Upper lobe of left lung (tissue), 6 donors: ENCODE results near the gene GRK5. TPM values are rescaled to one million over a fixed set of nuclear protein-coding genes. Genes with fewer than 3 reads are reported as not detected.
"Not testable (repeated sequence)": the region's sequence is repeated elsewhere in the genome, so short reads cannot be mapped to it uniquely, and the experiment has no call there.

Experiments used
- ATAC-seq, 2 donors: fragments of 200-7000 bp; cut with Tn5 transposase; one replicate each; pipeline ENCODE4 v1.9.1; 2022; ENCODE audit warnings: mild to moderate bottlenecking in 2 of 2, moderate library complexity in 2 of 2; ENCODE audit not compliant: low FRiP score in 2 of 2
- DNase-seq, 2 donors: peaks; one replicate each; pipeline ENCODE4 v3.0.0-alpha.2; 2019 to 2020
- H3K27ac ChIP-seq, 4 donors: fragments of 200-600 bp; sonication (generic); one replicate each; pipeline ENCODE4 v1.5.1; 2016 to 2019
- H3K27me3 ChIP-seq, 4 donors: fragments of 200-600 bp; sonication (generic); one replicate each; pipeline ENCODE4 v1.5.1; 2017 to 2019
- H3K36me3 ChIP-seq, 4 donors: fragments of 200-600 bp; sonication (generic); one replicate each; pipeline ENCODE4 v1.5.1; 2016 to 2019
- H3K4me1 ChIP-seq, 4 donors: fragments of 200-600 bp; sonication (generic); one replicate each; pipeline ENCODE4 v1.5.1; 2018 to 2019
- H3K4me3 ChIP-seq, 4 donors: fragments of 200-600 bp; sonication (generic); one replicate each; pipeline ENCODE4 v1.5.1; 2017 to 2019; ENCODE audit warnings: mild to moderate bottlenecking in 2 of 4, moderate library complexity in 1 of 4
- H3K9me3 ChIP-seq, 4 donors: fragments of 200-600 bp; sonication (generic); one replicate each; pipeline ENCODE4 v1.5.1; 2018 to 2019
- EP300 ChIP-seq, 4 donors: sonication (generic); formaldehyde crosslinking; IDR thresholded peaks; one replicate each; pipeline ENCODE4 v1.5.1; 2017; ENCODE audit warnings: antibody characterized with exemption in 4 of 4, control low read depth in 2 of 4
- POLR2A ChIP-seq, 4 donors: fragments of 450-650 bp; IDR thresholded peaks; one replicate each; pipeline ENCODE4 v1.5.1; 2016 to 2017; ENCODE audit warnings: antibody characterized with exemption in 4 of 4, mild to moderate bottlenecking in 2 of 4
- POLR2AphosphoS5 ChIP-seq, 2 donors: sonication (generic); formaldehyde crosslinking; IDR thresholded peaks; one replicate each; pipeline ENCODE4 v1.5.1; 2017; ENCODE audit warnings: antibody characterized with exemption in 2 of 2
- WGBS, 2 donors: methylation state at CpG; one replicate each; pipeline ENCODE4 v1.1.5; 2017 to 2018; 5-methylcytosine and 5-hydroxymethylcytosine counted together
- total RNA-seq, 6 donors: library from RNA; depleted of rRNA in 4 of 6; stranded (reverse); fragments of >200 nt in 4 of 6; gene quantifications; one replicate each; pipeline versions ENCODE4 v1.1.0 to v1.2.1, GENCODE V29; 2016 to 2021
- TF ChIP-seq, protein P1 (sequence below), 6 experiments: fragments of 450-650 bp in 4 of 6; fragments of 200-600 bp in 2 of 6; sonication (generic) in 2 of 6; IDR thresholded peaks; one replicate each; pipeline ENCODE4 v1.5.1; 2016 to 2019; ENCODE audit warnings: antibody characterized with exemption in 6 of 6
- donor health status: DM: no; HTN: no; CAD: no; lungs with moderate emphysema.
- donor health status: DM: no; HTN: yes; CAD: no; lungs with severe emphysema.

GRK5 gene
- total RNA-seq, 6 donors from 2014 or later: 38.6 to 80.9 (median 61.1) TPM

DNA sequence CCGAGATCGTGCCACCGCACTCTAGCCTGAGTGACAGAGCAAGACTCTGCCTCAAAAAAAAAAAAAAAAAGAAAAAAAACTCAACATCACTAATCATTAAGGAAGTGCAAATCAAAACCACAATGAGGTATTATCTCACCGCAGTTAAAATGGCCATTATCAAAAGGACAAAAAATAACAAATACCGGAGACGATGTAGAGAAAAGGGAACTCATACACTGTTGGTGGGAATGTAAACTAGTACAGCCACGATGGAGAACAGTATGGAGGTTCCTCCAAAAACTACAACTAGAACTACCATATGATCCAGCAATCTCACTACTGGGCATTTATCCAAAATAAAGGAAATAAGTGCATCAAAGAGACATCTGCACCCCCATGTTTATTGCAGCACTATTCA lies 24.3 kb downstream of the GRK5 start:
- TF ChIP-seq EP300 (IDR thresholded peaks at IDR 0.05) (no peak), POLR2AphosphoS5 (IDR thresholded peaks at IDR 0.05) (no peak), POLR2A (IDR thresholded peaks at IDR 0.05) (no peak)
- TF ChIP-seq, protein P1, sequence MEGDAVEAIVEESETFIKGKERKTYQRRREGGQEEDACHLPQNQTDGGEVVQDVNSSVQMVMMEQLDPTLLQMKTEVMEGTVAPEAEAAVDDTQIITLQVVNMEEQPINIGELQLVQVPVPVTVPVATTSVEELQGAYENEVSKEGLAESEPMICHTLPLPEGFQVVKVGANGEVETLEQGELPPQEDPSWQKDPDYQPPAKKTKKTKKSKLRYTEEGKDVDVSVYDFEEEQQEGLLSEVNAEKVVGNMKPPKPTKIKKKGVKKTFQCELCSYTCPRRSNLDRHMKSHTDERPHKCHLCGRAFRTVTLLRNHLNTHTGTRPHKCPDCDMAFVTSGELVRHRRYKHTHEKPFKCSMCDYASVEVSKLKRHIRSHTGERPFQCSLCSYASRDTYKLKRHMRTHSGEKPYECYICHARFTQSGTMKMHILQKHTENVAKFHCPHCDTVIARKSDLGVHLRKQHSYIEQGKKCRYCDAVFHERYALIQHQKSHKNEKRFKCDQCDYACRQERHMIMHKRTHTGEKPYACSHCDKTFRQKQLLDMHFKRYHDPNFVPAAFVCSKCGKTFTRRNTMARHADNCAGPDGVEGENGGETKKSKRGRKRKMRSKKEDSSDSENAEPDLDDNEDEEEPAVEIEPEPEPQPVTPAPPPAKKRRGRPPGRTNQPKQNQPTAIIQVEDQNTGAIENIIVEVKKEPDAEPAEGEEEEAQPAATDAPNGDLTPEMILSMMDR (IDR thresholded peaks at IDR 0.05): no peak
- Histone ChIP-seq H3K27ac (no peak overlapping the region), H3K9me3 (no peaks in the 10 kb centered on the region), H3K36me3 (no peaks in the 10 kb centered on the region), H3K4me3 (no peak overlapping the region), H3K4me1 (peaks cover 31 to 49% (median 42%) of the 10 kb centered on the region in 4 donors), H3K27me3 (no peaks in the 10 kb centered on the region)
- no peak for DNase-seq
- no peak for ATAC-seq
- WGBS, 2 donors: 51 to 73% methylated on average over 7 of the region's 7 CpGs

DNA sequence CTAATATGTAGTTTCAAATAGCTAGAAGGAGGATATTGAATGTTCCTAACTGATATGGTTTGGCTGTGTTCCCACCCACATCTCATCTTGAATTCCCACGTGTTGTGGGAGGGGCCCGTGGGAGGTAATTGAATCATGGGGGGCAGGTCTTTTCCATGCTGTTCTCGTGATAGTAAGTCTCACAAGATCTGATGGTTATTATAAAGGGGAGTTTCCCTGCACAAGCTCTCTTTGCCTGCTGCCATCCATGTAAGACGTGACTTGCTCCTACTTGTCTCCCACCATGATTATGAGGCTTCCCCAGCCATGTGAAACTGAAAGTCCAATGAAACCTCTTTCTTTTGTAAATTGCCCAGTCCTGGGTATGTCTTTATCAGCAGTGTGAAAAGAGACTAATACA lies 25.1 kb downstream of the GRK5 start:
- not testable (repeated sequence) for H3K36me3 ChIP-seq, H3K4me3 ChIP-seq, H3K9me3 ChIP-seq, ATAC-seq, H3K27me3 ChIP-seq, DNase-seq
- H3K4me1 ChIP-seq: peaks cover 39 to 54% (median 44%) of the 10 kb centered on the region in 4 donors
- WGBS, 2 donors: 74 to 75% methylated on average over 4 of the region's 4 CpGs
- H3K27ac ChIP-seq: peak overlapping the region in 2 of 4 donors; percentile 14 to 87

DNA sequence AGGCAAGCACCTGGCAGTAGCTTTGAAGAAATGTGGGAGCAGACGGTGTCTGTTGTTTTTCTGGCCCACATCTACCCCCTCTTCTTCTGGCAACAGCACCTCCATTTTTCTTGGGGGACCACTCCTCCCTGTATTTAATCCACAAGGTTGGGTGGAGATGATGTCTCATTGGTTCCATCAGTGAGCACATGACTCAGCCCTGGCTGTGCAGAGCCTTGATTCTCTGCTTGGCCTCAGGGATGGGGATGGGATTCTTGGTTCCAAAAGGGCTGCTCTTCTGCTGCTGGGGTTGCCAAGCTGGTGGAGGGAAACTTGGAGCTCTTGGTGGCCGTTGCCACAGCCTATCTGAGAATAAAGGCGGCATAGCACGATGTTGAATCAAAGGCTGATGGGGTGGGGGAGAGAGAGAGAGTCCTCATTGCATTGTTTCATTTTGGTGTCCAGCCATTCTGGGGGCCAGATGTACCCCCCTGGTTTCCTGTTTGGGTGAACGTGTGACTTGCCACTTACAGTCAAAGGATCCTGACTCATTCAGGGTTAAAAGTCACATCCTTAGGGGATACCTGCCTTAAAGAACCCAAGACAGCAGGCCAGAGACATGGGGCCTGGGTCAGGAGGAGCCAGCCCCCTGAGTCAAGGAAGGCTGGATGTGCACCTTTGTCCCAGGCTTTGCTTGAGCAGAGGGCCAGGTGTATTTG lies 25.9 kb downstream of the GRK5 start:
- WGBS, 2 donors: 63 to 73% methylated on average over 5 of the region's 5 CpGs
- Histone ChIP-seq H3K9me3 (no peaks in the 10 kb centered on the region), H3K4me1 (peaks cover 46 to 60% (median 49%) of the 10 kb centered on the region in 4 donors), H3K36me3 (no peaks in the 10 kb centered on the region), H3K27me3 (no peaks in the 10 kb centered on the region), H3K27ac (peak overlapping the region; percentile 14 to 87 (median 38)), H3K4me3 (no peak overlapping the region)
- DNase-seq (no peak), ATAC-seq (no peak)
- TF ChIP-seq EP300 (IDR thresholded peaks at IDR 0.05) (no peak), POLR2AphosphoS5 (IDR thresholded peaks at IDR 0.05) (no peak), POLR2A (IDR thresholded peaks at IDR 0.05) (no peak)
- TF ChIP-seq, protein P1 (IDR thresholded peaks at IDR 0.05): no peak

DNA sequence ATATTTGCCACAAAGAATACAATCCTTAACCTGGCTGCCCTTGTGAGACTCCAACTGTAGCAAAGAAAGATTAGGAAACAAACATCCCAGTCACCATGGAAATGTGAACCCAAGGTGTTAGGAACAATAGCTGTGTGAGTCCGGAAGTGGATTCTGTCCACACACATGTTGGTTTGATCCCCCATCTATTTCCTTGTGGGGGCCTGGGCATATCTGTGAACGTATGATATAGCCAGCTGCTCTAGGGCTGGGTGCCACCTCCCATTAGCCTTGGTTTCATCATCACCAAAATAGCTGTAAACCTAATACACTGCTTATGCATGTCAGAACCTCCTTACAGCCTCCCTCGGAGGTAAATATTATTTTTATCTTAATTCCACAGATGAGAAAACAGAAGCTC lies 26.4 kb downstream of the GRK5 start:
- 33 to 47% methylated on average over 3 of the region's 3 CpGs for WGBS, 2 donors
- Histone ChIP-seq H3K27ac (peak overlapping the region; percentile 14 to 87 (median 38)), H3K36me3 (no peaks in the 10 kb centered on the region), H3K9me3 (no peaks in the 10 kb centered on the region), H3K27me3 (no peaks in the 10 kb centered on the region), H3K4me3 (no peak overlapping the region), H3K4me1 (peaks cover 51 to 65% (median 55%) of the 10 kb centered on the region in 4 donors)
- TF ChIP-seq POLR2AphosphoS5 (IDR thresholded peaks at IDR 0.05) (no peak), EP300 (IDR thresholded peaks at IDR 0.05) (no peak), POLR2A (IDR thresholded peaks at IDR 0.05) (no peak)
- TF ChIP-seq, protein P1 (IDR thresholded peaks at IDR 0.05): no peak
- peak in 1 of 2 donors; percentile 33 for ATAC-seq
- DNase-seq: no peak

DNA sequence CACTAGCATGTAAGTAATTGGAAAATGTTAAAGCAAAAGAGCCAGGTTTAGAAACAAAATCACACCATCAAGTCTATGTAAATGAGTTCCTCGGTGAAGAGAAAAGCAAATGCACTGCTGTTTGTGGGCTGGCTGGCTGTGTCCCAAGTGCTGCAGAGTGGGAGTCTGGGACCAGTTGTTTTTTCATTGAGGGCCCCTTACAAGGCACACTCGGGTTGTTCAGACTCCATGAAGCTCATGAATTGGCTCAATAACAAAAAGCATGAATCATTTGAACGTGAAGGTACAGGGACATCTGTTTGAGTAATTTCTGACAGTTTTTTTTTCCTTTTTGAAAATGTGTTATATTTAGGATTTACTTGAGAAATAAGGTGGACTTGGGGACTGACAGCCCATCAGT lies 28.0 kb downstream of the GRK5 start:
- no peak for DNase-seq
- peak overlapping the region in 3 of 4 donors; percentile 27 to 87 (median 70) for H3K27ac ChIP-seq

More for the DNA sequence above, 28.0 kb downstream of the GRK5 start:
- no peak for ATAC-seq
- no peak for TF ChIP-seq EP300 (IDR thresholded peaks at IDR 0.05)
- no peak for TF ChIP-seq POLR2AphosphoS5 (IDR thresholded peaks at IDR 0.05)
- no peak for TF ChIP-seq POLR2A (IDR thresholded peaks at IDR 0.05)
- TF ChIP-seq, protein P1 (IDR thresholded peaks at IDR 0.05): no peak
- H3K36me3 ChIP-seq: no peaks in the 10 kb centered on the region
- no peak overlapping the region for H3K4me3 ChIP-seq
- H3K27me3 ChIP-seq: no peaks in the 10 kb centered on the region
- H3K9me3 ChIP-seq: no peaks in the 10 kb centered on the region
- peaks cover 51 to 67% (median 60%) of the 10 kb centered on the region in 4 donors for H3K4me1 ChIP-seq
- WGBS, 2 donors: 30 to 36% methylated on average over 3 of the region's 3 CpGs
